Measurements from ENCODE around the gene ARHGEF11.

The ARHGEF11 gene

GRCh38 chr1:157050836-157051235 is 5.3 kb upstream of the ARHGEF11 start:
- no peak for DNase-seq (ENCODE audit: low read depth in 2 of 2)

GRCh38 chr1:157047062-157047410 is 1.5 kb upstream of the ARHGEF11 start:
- no peak for DNase-seq (ENCODE audit: low read depth in 2 of 2)

- DNase-seq (ENCODE audit: low read depth in 2 of 2), result no peak
These were observed 1.2 kb downstream of the ARHGEF11 start for GRCh38 chr1:157044326-157044725.

- no peak for DNase-seq (ENCODE audit: low read depth in 2 of 2)
These were observed 1.9 kb downstream of the ARHGEF11 start for GRCh38 chr1:157043685-157044084.

GRCh38 chr1:157042846-157043245 is 2.7 kb downstream of the ARHGEF11 start:
- no peak for DNase-seq (ENCODE audit: low read depth in 2 of 2)

GRCh38 chr1:157040802-157041201 is 4.7 kb downstream of the ARHGEF11 start:
- DNase-seq (ENCODE audit: low read depth in 2 of 2), result no peak

GRCh38 chr1:157035121-157035520 is 10.4 kb downstream of the ARHGEF11 start:
- DNase-seq (ENCODE audit: low read depth in 2 of 2), result no peak

- DNase-seq (ENCODE audit: low read depth in 2 of 2), result no peak
These were observed 11.3 kb downstream of the ARHGEF11 start for GRCh38 chr1:157034137-157034800.

- no peak for DNase-seq (ENCODE audit: low read depth in 2 of 2)
These were observed 12.1 kb downstream of the ARHGEF11 start for GRCh38 chr1:157033357-157033876.

- no peak for DNase-seq (ENCODE audit: low read depth in 2 of 2)
These were observed 13.2 kb downstream of the ARHGEF11 start for GRCh38 chr1:157032303-157032702.

- no peak for DNase-seq (ENCODE audit: low read depth in 2 of 2)
These were observed 14.8 kb downstream of the ARHGEF11 start for GRCh38 chr1:157030728-157031127.

- no peak for DNase-seq (ENCODE audit: low read depth in 2 of 2)
These were observed 16.9 kb downstream of the ARHGEF11 start for GRCh38 chr1:157028674-157029073.

GRCh38 chr1:157025856-157026255 is 19.7 kb downstream of the ARHGEF11 start:
- DNase-seq (ENCODE audit: low read depth in 2 of 2), result no peak

GRCh38 chr1:157025385-157025784 is 20.2 kb downstream of the ARHGEF11 start:
- DNase-seq (ENCODE audit: low read depth in 2 of 2), result no peak

GRCh38 chr1:157021688-157022087 is 23.9 kb downstream of the ARHGEF11 start:
- DNase-seq (ENCODE audit: low read depth in 2 of 2), result no peak

- no peak for DNase-seq (ENCODE audit: low read depth in 2 of 2)
These were observed 26.1 kb downstream of the ARHGEF11 start for GRCh38 chr1:157019457-157019856.

- no peak for DNase-seq (ENCODE audit: low read depth in 2 of 2)
These were observed 33.7 kb downstream of the ARHGEF11 start for GRCh38 chr1:157011845-157012244.

GRCh38 chr1:157008502-157008901 is 37.0 kb downstream of the ARHGEF11 start:
- no peak for DNase-seq (ENCODE audit: low read depth in 2 of 2)

GRCh38 chr1:157007306-157007705 is 38.2 kb downstream of the ARHGEF11 start:
- DNase-seq (ENCODE audit: low read depth in 2 of 2), result no peak

- no peak for DNase-seq (ENCODE audit: low read depth in 2 of 2)
These were observed 38.9 kb downstream of the ARHGEF11 start for GRCh38 chr1:157006676-157007075.

- DNase-seq (ENCODE audit: low read depth in 2 of 2), result no peak
These were observed 39.6 kb downstream of the ARHGEF11 start for GRCh38 chr1:157005965-157006364.

- no peak for DNase-seq (ENCODE audit: low read depth in 2 of 2)
These were observed 40.7 kb downstream of the ARHGEF11 start for GRCh38 chr1:157004806-157005205.

- DNase-seq (ENCODE audit: low read depth in 2 of 2), result no peak
These were observed 41.2 kb downstream of the ARHGEF11 start for GRCh38 chr1:157004327-157004726.

GRCh38 chr1:157001304-157001703 is 44.2 kb downstream of the ARHGEF11 start:
- DNase-seq (ENCODE audit: low read depth in 2 of 2), result no peak

All from activated CD4-positive, alpha-beta T cell treated with anti-CD3 and anti-CD28 coated beads for 24 hours (primary cell).